ENCODE data around the gene CD44.
"Not testable (repeated sequence)": the region's sequence is repeated elsewhere in the genome, so short reads cannot be mapped to it uniquely, and the experiment has no call there.

Gene CD44

DNA sequence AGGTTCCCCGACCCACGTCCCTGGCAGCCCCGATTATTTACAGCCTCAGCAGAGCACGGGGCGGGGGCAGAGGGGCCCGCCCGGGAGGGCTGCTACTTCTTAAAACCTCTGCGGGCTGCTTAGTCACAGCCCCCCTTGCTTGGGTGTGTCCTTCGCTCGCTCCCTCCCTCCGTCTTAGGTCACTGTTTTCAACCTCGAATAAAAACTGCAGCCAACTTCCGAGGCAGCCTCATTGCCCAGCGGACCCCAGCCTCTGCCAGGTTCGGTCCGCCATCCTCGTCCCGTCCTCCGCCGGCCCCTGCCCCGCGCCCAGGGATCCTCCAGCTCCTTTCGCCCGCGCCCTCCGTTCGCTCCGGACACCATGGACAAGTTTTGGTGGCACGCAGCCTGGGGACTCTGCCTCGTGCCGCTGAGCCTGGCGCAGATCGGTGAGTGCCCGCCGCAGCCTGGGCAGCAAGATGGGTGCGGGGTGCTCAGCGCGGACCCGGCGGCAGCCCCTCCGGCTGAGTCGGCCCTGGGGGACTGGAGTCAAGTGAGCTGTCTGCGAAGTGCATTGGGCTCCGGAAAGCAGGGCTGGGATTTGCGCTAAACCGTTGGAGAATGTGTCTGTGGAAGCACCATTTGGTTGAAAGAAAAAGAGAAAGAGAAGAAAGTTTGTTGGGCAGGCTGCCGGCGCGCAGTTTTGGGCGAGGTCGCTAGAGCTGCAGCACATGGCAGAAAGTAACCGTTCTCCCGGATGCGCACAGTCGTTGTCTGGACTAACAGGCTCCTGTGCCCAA is at the start of gene CD44:
CD44 (plus strand) TSS at position 229 of the 779 bp plus-strand sequence; CDS start at position 362, 133 bp downstream.
- peak within 1 kb of the TSS; percentile 79 for H3K4me3 ChIP-seq (ENCODE audit: low read length)

DNA sequence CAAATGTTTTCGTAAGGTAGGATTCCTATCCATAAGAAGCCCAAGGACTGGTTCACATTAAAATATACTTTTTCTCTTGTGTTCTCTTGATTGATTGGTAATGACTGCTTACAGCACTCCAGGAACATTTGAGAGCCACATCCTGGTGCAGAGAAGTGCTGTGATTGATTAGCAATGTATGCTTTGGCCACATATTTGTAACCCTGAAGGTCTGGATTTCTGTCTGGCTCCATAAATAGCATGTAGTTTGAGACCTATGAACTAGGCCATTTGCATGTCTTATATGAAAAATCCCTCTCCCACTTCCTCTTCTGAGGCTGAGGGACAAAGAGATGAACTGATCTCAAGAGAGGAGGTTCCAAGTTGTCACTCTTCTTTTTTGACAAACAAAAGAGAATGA is 49.3 kb upstream of the CD44 start:
- H3K4me3 ChIP-seq (ENCODE audit: low read length): no peak overlapping the region
- TF ChIP-seq ZNF274 (IDR thresholded peaks at IDR 0.05; ENCODE audit: low read depth, low read length): no peak

More for the DNA sequence above, at the start of gene CD44:
- TF ChIP-seq ZNF274 (IDR thresholded peaks at IDR 0.05; ENCODE audit: low read depth, low read length): no peak

DNA sequence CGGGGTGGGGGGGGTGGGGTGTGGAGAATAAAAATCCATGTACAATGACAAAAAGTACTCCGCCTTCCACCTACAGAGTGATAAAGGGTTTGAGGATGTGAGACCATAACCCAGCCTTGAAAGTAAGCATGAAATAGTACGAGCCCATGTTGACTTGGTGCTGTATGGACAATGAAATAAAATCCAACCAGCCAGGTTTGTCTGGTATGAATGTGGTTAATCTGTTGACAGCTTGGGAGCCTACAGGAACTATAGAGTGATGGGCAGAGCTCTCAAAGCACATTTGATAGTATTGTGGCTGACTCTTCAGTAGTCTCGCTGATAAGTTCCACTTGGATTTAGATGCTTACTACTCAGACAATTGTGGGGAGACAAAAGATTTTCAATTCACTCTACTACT is 48.8 kb upstream of the CD44 start:
- no peak for TF ChIP-seq ZNF274 (IDR thresholded peaks at IDR 0.05; ENCODE audit: low read depth, low read length)
- no peak overlapping the region for H3K4me3 ChIP-seq (ENCODE audit: low read length)

DNA sequence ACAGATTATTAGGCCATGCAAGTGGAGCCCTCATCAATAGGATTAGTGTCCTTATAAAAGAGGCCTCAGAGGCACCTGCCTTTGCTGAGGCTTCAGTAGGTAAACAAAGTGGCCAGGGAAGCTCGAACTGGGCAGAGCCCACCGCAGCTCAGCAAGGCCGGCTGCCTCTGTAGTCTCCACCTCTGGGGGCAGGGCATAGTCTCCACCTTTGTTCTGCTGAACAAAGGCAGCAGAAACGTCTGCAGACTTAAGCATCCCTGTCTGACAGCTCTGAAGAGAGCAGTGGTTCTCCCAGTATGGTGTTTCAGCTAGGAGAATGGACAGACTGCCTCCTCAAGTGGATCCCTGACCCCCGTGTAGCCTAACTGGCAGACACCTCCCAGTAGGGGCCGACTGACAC is 48.0 kb upstream of the CD44 start:
- not testable (repeated sequence) for H3K4me3 ChIP-seq (ENCODE audit: low read length)

DNA sequence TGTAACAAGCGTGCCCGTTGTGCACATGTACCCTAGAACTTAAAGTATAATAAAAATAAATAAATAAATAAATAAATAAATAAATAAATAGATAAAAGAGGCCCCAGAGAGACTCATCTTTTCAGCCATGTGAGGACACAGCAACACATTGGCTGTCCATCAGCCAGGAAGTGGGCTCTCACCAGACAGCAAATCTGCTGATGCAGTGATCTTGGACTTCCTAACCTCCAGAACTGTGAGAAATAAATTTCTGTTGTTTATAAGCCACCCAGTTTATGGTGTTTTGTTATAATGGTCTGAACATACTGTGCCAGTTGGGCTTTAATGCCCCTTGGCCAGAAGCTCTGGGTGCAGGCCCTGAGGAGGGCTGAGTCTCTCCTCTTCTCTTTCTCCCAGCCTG is 42.2 kb upstream of the CD44 start:
- no peak overlapping the region for H3K4me3 ChIP-seq (ENCODE audit: low read length)
- no peak for TF ChIP-seq ZNF274 (IDR thresholded peaks at IDR 0.05; ENCODE audit: low read depth, low read length)

DNA sequence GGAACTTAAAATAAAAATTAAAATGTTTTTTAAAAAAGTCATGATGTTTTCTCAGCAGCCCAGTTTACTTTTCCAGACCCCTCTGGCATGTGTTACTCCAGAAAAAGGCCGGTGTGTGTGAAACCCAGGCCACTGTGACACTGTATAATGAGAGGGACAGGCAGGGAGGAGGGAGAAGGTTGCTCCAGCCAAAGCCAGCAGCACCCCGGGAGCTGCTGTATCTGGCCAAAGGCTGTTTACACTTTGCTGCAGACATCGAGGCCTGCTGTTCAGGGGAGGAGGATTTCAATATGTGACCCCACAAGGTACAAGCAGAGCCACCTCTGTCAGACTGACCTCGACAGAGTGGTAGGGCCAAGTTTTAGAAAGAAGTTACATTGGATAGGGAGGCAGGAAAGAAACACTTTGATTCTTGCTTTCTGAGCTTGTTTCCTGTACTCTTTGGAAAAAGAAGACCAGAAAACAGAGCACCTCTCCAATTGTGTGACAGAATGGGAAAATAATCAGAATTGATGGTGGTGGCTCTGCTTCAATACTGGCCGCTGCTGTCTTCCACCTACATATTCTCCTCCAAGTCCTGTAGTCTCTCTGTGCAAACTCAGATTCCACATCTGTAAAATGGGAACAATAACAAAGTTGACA is 41.0 kb upstream of the CD44 start:
- TF ChIP-seq ZNF274 (IDR thresholded peaks at IDR 0.05; ENCODE audit: low read depth, low read length): no peak
- H3K4me3 ChIP-seq (ENCODE audit: low read length): no peak overlapping the region

DNA sequence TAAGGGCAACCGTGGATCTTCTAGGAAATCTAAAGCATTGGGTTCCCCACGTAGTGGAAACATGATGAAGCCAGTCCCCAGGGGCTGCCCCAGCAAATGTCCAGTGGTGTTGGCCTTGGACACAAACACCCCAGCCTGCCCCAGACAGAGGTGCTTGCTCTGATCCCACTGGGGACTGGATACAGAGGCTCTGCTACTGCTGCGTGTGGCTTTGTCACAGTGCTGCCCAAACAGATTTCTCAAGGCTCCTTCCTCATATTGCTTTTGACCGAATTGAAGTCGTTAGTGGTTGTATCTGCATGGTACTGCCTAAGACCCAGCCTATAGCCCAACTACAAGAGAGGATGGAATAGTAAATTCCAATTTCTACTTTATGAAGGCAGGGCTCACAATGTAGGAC is 40.1 kb upstream of the CD44 start:
- no peak for TF ChIP-seq ZNF274 (IDR thresholded peaks at IDR 0.05; ENCODE audit: low read depth, low read length)
- H3K4me3 ChIP-seq (ENCODE audit: low read length): no peak overlapping the region

DNA sequence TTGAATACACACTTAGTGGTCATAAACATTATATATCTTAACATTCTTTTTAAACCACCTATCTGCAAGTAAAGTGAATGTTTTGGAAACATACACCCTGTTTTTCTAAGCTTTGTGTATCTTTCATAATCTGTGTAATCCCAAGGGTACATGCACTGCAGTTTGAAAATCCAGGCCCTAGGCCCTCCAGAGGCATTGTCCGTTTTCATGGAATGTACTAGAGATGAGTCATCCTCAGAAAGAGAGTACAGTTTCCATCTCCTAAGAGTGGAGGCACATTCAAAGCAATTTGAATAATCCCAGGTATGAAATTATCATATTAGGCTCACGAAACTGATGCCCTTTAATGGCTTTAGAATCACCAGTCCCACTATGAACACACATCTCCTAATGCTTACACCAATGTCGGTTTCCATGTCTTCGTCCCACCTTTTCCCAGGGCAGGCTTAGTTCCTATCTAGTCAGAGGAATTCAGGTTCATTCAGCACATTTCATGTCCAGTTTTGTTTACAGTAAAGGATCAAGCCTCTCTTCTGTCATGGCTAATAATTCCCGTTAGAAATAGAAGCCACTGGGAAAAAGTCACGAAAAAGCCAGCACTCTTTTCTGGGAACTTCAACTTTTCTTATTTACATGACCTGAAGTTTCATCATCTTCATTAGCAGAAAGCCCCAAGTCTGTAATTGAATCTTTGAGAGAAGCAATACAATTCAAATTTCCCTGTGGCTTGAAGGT is 39.5 kb upstream of the CD44 start:
- no peak overlapping the region for H3K4me3 ChIP-seq (ENCODE audit: low read length)
- no peak for TF ChIP-seq ZNF274 (IDR thresholded peaks at IDR 0.05; ENCODE audit: low read depth, low read length)

DNA sequence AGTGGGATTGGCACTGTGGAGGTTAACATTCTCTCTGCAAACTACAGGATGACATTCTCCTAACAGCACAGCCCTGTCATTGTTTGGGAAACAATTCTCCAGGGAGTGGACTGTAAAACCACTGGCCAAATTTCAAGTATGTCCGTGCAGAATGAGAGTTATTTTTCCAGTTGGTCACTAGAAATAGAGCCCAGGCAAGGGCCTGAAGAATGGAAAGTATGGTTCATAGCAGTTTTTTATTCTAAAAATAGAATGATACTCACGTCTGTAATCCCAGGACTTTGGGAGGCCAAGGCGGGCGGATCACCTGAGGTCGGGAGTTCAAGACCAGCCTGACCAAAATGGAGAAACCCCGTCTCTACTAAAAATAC is 39.0 kb upstream of the CD44 start:
- no peak for TF ChIP-seq ZNF274 (IDR thresholded peaks at IDR 0.05; ENCODE audit: low read depth, low read length)
- no peak overlapping the region for H3K4me3 ChIP-seq (ENCODE audit: low read length)

DNA sequence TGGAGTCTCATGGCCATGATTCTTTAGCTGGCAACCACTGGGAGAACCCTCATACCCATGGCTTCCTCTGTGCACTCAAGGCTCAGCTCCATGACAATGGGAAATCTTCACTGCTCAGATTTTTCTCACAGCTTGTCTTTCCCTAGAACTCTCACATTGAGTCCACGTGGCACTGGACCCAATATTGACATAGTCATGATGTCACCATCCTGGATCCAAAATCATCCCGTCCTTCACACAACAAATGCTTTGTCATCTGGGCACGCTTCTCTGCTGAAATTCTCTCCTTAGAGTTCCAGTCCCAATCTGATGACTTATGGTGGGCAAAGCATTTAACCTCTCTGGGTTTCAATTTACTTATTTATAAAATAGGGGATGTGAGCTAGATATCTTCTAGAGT is 37.7 kb upstream of the CD44 start:
- TF ChIP-seq ZNF274 (IDR thresholded peaks at IDR 0.05; ENCODE audit: low read depth, low read length): no peak
- no peak overlapping the region for H3K4me3 ChIP-seq (ENCODE audit: low read length)

DNA sequence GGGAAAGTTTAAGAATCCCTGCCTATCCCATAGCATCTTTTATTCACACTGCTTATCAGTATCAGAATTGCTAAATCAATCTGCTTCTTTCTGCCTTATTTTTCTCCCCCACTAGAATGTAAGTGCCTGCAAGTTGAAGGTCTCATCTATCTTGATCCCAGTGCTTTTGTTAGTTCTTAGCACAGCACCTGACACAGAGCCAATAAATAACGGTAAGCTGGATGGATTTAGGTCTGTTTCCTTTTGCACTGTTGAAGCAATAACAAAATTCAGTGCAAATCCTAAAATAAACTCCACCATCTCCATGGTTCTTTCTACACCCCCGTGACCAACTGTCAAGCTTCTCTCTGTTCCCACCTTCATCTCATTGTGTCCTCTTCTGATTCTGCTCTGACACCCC is 36.7 kb upstream of the CD44 start:
- no peak for TF ChIP-seq ZNF274 (IDR thresholded peaks at IDR 0.05; ENCODE audit: low read depth, low read length)
- no peak overlapping the region for H3K4me3 ChIP-seq (ENCODE audit: low read length)

DNA sequence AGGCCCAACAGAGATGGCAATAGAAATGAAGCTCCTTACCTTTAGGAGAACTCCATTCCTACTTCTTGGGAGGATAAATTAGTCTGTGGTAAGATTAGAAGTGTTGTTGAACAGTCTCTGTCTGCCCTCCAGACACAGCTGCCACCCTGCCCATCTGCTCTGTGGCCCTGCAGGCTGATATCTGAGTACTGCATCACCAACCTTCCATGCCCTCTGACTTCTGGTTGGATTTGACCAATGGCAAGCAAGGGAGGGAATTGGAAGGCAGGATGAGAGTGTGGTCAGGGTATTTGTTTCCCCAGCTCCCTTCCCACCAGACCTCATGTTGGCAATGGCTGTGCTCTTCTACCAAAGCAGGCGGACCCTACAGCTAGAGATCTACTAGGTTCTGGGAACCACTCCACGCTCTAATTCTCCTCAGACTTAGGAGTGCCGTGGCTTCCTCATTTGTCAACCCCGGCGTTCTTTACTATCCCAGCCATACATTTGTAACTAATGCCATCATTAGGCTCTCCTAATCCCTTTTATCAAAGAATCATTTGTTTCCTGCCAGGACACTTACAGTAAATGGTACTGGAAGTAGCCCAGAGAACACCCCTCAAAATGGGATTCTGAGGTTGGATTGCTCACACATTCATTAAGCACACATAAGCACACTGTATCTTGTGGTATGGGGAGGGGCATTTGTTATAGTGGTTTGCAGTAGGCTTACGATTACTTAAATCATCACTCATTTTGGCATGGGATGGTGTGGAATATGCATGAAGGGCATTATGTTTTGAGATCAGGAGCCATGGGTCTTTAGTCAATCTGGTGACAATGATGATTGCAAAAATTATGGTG is 35.4 kb upstream of the CD44 start:
- no peak overlapping the region for H3K4me3 ChIP-seq (ENCODE audit: low read length)
- TF ChIP-seq ZNF274 (IDR thresholded peaks at IDR 0.05; ENCODE audit: low read depth, low read length): no peak

DNA sequence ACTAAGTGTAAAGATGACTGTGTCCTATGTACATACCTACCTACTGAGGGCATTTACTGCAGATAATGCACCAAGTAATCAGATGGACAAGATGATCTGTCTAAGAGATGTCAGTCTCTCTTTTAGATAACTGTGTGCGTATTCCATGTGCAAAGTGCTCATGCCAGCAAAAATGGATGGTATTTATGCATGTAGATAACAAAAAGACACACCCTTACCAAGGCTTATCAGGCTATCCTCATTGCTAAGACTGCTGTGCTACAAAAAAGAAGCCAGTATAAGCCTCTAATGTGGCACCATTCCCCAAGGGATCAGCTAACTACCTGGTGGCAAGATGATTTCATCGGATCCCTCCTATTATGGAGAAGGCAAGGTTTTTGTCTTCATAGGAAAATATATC is 34.3 kb upstream of the CD44 start:
- no peak for TF ChIP-seq ZNF274 (IDR thresholded peaks at IDR 0.05; ENCODE audit: low read depth, low read length)

More for the DNA sequence above, 34.3 kb upstream of the CD44 start:
- H3K4me3 ChIP-seq (ENCODE audit: low read length): no peak overlapping the region
